Colonic mucosa (tissue), 4 donors: Measurements from ENCODE around the gene MAPKAPK2. TPM values are rescaled to one million over a fixed set of nuclear protein-coding genes. Genes with fewer than 3 reads are reported as not detected.
A peak's percentile ranks its signal among the peaks of the same experiment; 100 is the strongest.

Experiments
- DNase-seq: peaks from one replicate; pipeline ENCODE4 v3.0.0-alpha.2; 2020
- H3K27ac ChIP-seq: fragments of 200-600 bp; one replicate; pipeline ENCODE4 v1.8.0; 2021
- H3K27me3 ChIP-seq: fragments of 200-600 bp; one replicate; pipeline ENCODE4 v1.8.0; 2021
- H3K36me3 ChIP-seq: fragments of 200-600 bp; one replicate; pipeline ENCODE4 v1.8.0; 2021
- H3K4me1 ChIP-seq: fragments of 200-600 bp; one replicate; pipeline ENCODE4 v1.8.0; 2021; ENCODE audit warnings: mild to moderate bottlenecking
- H3K4me3 ChIP-seq: fragments of 200-600 bp; one replicate; pipeline ENCODE4 v1.8.0; 2021
- H3K9ac ChIP-seq, 2 donors: one replicate each; pipeline ENCODE4 v1.7.0; 2013; ENCODE audit warnings: control low read depth in 2 of 2, low read depth in 2 of 2, low read length in 2 of 2
- H3K9me3 ChIP-seq: fragments of 200-600 bp; one replicate; pipeline ENCODE4 v1.8.0; 2021
- intact Hi-C: fragments of 100-400 bp; cut with DNase I; formaldehyde crosslinking; loops from one replicate; pipeline ENCODE4 v1.14.1; 2022
- total RNA-seq, 2 donors: library from RNA; stranded (reverse); fragmentation: NEBNext Ultra II Directional in 1 of 2; extraction: Animal tissue kit (Norgen Biotek cat#: 25700) in 1 of 2; gene quantifications; one replicate each; pipeline ENCODE4 v1.2.1, GENCODE V29; 2021
- TF ChIP-seq, protein P1 (sequence below): fragments of 200-600 bp; IDR thresholded peaks from one replicate; pipeline ENCODE4 v1.8.0; 2022; ENCODE audit warnings: antibody characterized with exemption, mild to moderate bottlenecking
- donor health status: healthy.
- donor health status: DM: no; HTN: no; CAD: no.
- donor health status: DM: no; HTN: no; CAD: no.

Gene MAPKAPK2
- total RNA-seq, 2 donors from 2014 or later, result 61.4 to 71.1 TPM

DNA sequence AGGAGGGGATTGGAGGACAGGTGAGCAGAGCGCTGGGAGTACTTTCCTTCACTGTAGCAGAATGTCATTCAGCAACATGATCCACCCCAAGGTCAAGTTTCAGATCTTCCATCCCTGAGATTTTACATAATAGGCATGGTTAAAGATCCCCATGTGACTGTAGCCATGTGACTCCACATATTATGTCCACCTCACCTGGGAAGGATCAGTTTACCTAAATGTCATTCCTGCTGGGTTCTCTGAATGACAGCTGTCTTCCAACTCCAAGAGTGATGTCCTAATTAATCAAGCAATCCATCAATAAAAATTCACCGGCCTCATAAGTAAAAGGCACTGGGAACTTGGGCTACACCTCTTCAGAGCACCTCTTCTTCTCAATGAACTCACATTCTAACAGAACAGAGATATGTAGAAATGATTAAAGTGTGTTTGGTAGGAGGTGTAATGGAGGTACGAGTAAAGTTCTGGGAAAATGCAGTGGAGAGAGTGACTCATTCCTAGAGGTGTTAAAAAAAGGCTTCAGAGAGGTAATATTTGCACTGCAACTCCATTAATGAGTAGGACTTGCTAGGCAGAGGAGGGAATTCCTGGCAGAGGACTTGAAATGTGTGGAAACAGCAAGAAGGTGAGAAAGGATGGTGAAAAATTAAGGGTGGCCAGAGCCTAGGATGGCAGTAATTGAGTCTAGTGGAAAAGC is 22.2 kb upstream of the MAPKAPK2 start:
- no peak for DNase-seq
- H3K27ac ChIP-seq, result no peak overlapping the region
- TF ChIP-seq, protein P1, sequence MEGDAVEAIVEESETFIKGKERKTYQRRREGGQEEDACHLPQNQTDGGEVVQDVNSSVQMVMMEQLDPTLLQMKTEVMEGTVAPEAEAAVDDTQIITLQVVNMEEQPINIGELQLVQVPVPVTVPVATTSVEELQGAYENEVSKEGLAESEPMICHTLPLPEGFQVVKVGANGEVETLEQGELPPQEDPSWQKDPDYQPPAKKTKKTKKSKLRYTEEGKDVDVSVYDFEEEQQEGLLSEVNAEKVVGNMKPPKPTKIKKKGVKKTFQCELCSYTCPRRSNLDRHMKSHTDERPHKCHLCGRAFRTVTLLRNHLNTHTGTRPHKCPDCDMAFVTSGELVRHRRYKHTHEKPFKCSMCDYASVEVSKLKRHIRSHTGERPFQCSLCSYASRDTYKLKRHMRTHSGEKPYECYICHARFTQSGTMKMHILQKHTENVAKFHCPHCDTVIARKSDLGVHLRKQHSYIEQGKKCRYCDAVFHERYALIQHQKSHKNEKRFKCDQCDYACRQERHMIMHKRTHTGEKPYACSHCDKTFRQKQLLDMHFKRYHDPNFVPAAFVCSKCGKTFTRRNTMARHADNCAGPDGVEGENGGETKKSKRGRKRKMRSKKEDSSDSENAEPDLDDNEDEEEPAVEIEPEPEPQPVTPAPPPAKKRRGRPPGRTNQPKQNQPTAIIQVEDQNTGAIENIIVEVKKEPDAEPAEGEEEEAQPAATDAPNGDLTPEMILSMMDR, result no peak
- H3K36me3 ChIP-seq, result no peaks in the 10 kb centered on the region
- no peak overlapping the region for H3K9ac ChIP-seq
- H3K4me3 ChIP-seq, result no peak overlapping the region
- H3K4me1 ChIP-seq, result no peaks in the 10 kb centered on the region
- H3K27me3 ChIP-seq, result peaks cover 7% of the 10 kb centered on the region
- no peaks in the 10 kb centered on the region for H3K9me3 ChIP-seq
- intact Hi-C loops, result loop anchor here (1.0 to 5.0 kb wide), 2 partner anchors 28 to 170 kb away; no protein-coding TSS in a partner anchor

DNA sequence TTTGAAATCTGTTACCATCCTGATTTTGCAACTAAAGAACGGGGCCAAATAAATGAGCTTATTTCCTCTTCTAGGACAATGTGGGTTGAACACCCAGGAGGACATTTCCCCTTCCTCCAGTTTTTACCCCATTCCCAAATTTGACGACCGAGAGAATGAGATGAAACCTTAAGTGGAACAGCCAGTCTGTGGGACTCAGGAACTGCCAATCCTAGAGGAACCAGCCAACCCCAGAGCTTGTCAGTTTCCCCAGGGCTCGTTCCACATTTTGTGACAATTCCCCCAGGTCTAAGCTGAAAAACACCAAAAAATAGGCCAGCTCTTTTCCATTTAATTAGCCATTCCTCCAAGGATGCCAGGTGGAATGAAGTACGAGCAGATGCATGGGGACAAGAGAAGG is 21.3 kb upstream of the MAPKAPK2 start:
- H3K27me3 ChIP-seq, result peaks cover 7% of the 10 kb centered on the region
- H3K27ac ChIP-seq, result no peak overlapping the region
- no peak for DNase-seq
- no peak overlapping the region for H3K9ac ChIP-seq
- no peak overlapping the region for H3K4me3 ChIP-seq
- no peaks in the 10 kb centered on the region for H3K9me3 ChIP-seq
- no peaks in the 10 kb centered on the region for H3K4me1 ChIP-seq
- intact Hi-C loops, result loop anchor here (1.0 to 5.0 kb wide), 2 partner anchors 29 to 171 kb away; no protein-coding TSS in a partner anchor
- H3K36me3 ChIP-seq, result no peaks in the 10 kb centered on the region
- TF ChIP-seq, protein P1, result no peak

DNA sequence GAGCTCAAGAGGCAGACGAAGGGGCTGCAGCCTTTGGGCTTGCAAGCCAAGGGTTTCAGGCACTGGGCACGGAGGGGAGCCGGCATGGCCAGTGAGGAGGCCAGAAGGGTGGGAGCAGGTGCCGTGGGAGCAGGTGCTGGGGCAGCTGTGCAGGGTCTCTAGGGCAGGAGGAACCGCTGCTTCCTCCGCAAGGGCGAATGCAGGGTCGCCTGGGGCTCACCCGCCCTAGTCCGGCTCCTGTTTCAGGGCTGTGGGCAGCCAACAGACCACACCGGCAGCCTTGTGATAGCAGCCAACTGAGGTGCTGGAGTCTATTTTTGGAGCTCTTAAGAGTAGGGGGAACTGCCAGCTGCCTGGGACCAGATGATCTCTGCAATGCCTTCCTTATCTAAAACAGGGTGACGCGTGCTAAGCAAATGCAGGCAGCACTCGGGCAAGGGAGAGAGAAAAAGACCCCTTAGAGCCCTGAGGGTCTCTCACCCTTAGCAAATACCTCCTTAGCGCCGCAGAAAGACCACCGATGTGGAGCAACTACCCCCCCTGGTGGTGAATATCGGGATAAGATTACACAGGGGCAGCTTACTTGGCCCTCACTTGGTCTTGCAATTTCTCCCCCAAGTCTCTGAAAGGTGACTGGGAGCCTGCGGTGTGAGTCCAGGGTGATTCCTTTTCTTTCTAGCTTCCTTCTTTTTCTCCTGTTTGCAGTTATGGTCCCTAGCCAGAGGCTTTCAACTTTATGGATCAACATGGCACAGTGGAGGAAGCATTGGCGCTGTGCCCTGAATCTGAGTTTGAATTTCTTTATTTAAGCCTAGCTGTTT is 20.7 kb upstream of the MAPKAPK2 start:
- H3K27me3 ChIP-seq, result peaks cover 7% of the 10 kb centered on the region
- TF ChIP-seq, protein P1, result peak; percentile 92
- H3K9ac ChIP-seq, result no peak overlapping the region
- peak overlapping the region; percentile 3 for H3K4me3 ChIP-seq
- intact Hi-C loops, result loop anchor here (1.0 to 5.0 kb wide), 2 partner anchors 30 to 172 kb away; no protein-coding TSS in a partner anchor
- no peak overlapping the region for H3K27ac ChIP-seq
- no peaks in the 10 kb centered on the region for H3K9me3 ChIP-seq
- peak; percentile 78 for DNase-seq
- H3K36me3 ChIP-seq, result no peaks in the 10 kb centered on the region
- no peaks in the 10 kb centered on the region for H3K4me1 ChIP-seq

DNA sequence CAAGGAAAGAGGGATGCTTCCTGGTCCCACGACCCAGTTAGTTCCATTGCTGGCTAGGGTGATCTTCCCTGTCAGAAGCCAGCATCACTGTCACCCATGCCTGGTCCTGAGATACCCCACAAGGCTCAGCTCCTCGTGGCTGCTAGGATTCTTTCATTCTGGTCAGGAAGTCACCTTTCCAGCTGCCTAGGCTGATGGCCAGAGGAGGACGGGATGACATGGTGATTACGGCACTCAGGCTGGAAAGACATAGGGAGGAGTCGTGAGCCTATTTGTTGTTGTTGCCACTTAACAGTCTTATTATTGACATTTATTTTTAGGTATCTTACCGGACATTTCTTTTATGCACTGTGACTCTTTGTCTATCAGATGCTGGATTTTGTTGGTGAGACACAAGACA is 20.0 kb upstream of the MAPKAPK2 start:
- no peak for DNase-seq
- TF ChIP-seq, protein P1, result no peak
- Histone ChIP-seq H3K9ac (no peak overlapping the region), H3K4me3 (no peak overlapping the region), H3K4me1 (no peaks in the 10 kb centered on the region), H3K9me3 (no peaks in the 10 kb centered on the region), H3K27me3 (peaks cover 7% of the 10 kb centered on the region), H3K36me3 (no peaks in the 10 kb centered on the region), H3K27ac (no peak overlapping the region)
- intact Hi-C loops, result loop anchor here (5.0 kb wide), 1 partner anchor 172 kb away; no protein-coding TSS in a partner anchor

DNA sequence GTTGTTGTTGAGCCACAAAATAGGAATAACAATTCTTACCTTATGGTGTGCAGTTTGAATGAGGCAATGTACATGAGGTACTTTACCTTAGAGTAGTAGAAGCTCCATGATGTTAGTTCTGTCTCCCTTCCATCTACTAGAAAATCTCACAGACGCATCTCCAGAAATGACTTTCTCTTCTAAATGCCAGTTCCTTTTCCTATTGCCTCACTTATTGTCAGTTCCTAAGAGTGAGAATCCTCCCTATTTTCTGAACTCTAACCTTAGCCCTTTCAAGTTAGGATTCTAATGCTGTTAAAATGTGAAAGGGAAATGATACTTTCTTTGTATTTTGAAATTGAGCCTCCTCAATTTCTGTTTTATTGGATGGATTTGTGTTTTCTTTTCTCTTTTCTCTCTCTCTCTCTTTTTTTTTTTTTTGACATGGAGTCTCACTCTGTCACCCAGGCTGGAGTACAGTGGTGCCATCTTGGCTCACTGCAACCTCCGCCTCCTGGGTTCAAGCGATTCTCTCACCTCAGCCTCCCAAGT is 18.6 kb upstream of the MAPKAPK2 start:
- intact Hi-C loops, result no loop called here
- Histone ChIP-seq H3K4me1 (no peaks in the 10 kb centered on the region), H3K4me3 (no peak overlapping the region), H3K36me3 (no peaks in the 10 kb centered on the region), H3K27me3 (peaks cover 7% of the 10 kb centered on the region), H3K27ac (no peak overlapping the region), H3K9me3 (no peaks in the 10 kb centered on the region), H3K9ac (no peak overlapping the region)
- no peak for DNase-seq
- TF ChIP-seq, protein P1, result no peak
